SK-N-SH (cell line): ENCODE results near the gene IL17RC.

Experiments
- CHD2 ChIP-seq: fragments of 150-350 bp; IDR thresholded peaks from 2 replicates; pipeline ENCODE4 v1.6.1; 2018; ENCODE audit warnings: low read length; ENCODE audit not compliant: partially characterized antibody
- CTCF ChIP-seq: fragments of 200-600 bp; sonication (generic); IDR thresholded peaks from 2 replicates; pipeline ENCODE4 v1.6.1; 2017; ENCODE audit warnings: antibody characterized with exemption, mild to moderate bottlenecking, moderate library complexity
- EP300 ChIP-seq, 2 experiments: IDR thresholded peaks; 2 replicates each; pipeline versions ENCODE4 v1.4.0 to v1.6.1; 2012; ENCODE audit warnings: borderline replicate concordance in 1 of 2, low read depth in 1 of 2, low read length in 1 of 2
- MEF2A ChIP-seq: IDR thresholded peaks from 2 replicates; pipeline ENCODE4 v1.4.0; 2012; ENCODE audit warnings: low read depth, borderline replicate concordance
- NRF1 ChIP-seq: IDR thresholded peaks from 2 replicates; pipeline ENCODE4 v1.6.1; 2012; ENCODE audit warnings: low read depth, mild to moderate bottlenecking, low read length
- POLR2AphosphoS5 ChIP-seq: IDR thresholded peaks from 2 replicates; pipeline ENCODE4 v1.6.1; 2012; ENCODE audit warnings: low read depth, low read length
- SMC3 ChIP-seq: IDR thresholded peaks from 2 replicates; pipeline ENCODE4 v1.6.1; 2012; ENCODE audit warnings: low read depth, low read length, improper control_type of control experiment
- TCF12 ChIP-seq: IDR thresholded peaks from 2 replicates; pipeline ENCODE4 v1.4.0; 2012

- no peak for TF ChIP-seq CHD2
- no peak for TF ChIP-seq CTCF
- TF ChIP-seq EP300 (IDR thresholded peaks at IDR 0.05; ENCODE audit: borderline replicate concordance in 1 of 2, low read depth in 1 of 2, low read length in 1 of 2) = no peak
- no peak for TF ChIP-seq MEF2A
- TF ChIP-seq POLR2AphosphoS5 = no peak
- peak; percentile 36 for TF ChIP-seq NRF1
- no peak for TF ChIP-seq SMC3
- peak; percentile 55 for TF ChIP-seq TCF12
Observed at GRCh38 chr3:9897408-9898372, 19.2 kb upstream of the IL17RC start.
